OCI-LY7 (cell line): ENCODE measurements around the gene STK11IP.

Experiments used
- EZH2phosphoT487 ChIP-seq: fragments of 200-600 bp; sonication (generic); IDR thresholded peaks from 2 replicates; pipeline ENCODE4 v1.6.1; 2018; ENCODE audit warnings: low read depth, borderline replicate concordance, mild to moderate bottlenecking, mixed run types, antibody characterized with exemption, low read length, moderate library complexity, mixed read lengths
- TF ChIP-seq, protein P1 (sequence below): fragments of 200-600 bp; sonication (generic); conservative IDR thresholded peaks from 2 replicates; pipeline ENCODE4 v1.5.1; 2014; ENCODE audit warnings: mild to moderate bottlenecking, antibody characterized with exemption, low read length, moderate library complexity, mixed read lengths

- TF ChIP-seq, protein P1, sequence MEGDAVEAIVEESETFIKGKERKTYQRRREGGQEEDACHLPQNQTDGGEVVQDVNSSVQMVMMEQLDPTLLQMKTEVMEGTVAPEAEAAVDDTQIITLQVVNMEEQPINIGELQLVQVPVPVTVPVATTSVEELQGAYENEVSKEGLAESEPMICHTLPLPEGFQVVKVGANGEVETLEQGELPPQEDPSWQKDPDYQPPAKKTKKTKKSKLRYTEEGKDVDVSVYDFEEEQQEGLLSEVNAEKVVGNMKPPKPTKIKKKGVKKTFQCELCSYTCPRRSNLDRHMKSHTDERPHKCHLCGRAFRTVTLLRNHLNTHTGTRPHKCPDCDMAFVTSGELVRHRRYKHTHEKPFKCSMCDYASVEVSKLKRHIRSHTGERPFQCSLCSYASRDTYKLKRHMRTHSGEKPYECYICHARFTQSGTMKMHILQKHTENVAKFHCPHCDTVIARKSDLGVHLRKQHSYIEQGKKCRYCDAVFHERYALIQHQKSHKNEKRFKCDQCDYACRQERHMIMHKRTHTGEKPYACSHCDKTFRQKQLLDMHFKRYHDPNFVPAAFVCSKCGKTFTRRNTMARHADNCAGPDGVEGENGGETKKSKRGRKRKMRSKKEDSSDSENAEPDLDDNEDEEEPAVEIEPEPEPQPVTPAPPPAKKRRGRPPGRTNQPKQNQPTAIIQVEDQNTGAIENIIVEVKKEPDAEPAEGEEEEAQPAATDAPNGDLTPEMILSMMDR, result no peak
- no peak for TF ChIP-seq EZH2phosphoT487
Measured at GRCh38 chr2:219570194-219570923, 27.3 kb upstream of the STK11IP start.
